Activated CD4-positive, alpha-beta T cell treated with anti-CD3 and anti-CD28 coated beads for 1 hour (primary cell): ENCODE results near the gene SPRN.
"Not testable (repeated sequence)": the region's sequence is repeated elsewhere in the genome, so short reads cannot be mapped to it uniquely, and the experiment has no call there.

Experiments
- DNase-seq: peaks from one replicate; pipeline ENCODE4 v3.0.0-alpha.2; 2020

The SPRN gene

DNA sequence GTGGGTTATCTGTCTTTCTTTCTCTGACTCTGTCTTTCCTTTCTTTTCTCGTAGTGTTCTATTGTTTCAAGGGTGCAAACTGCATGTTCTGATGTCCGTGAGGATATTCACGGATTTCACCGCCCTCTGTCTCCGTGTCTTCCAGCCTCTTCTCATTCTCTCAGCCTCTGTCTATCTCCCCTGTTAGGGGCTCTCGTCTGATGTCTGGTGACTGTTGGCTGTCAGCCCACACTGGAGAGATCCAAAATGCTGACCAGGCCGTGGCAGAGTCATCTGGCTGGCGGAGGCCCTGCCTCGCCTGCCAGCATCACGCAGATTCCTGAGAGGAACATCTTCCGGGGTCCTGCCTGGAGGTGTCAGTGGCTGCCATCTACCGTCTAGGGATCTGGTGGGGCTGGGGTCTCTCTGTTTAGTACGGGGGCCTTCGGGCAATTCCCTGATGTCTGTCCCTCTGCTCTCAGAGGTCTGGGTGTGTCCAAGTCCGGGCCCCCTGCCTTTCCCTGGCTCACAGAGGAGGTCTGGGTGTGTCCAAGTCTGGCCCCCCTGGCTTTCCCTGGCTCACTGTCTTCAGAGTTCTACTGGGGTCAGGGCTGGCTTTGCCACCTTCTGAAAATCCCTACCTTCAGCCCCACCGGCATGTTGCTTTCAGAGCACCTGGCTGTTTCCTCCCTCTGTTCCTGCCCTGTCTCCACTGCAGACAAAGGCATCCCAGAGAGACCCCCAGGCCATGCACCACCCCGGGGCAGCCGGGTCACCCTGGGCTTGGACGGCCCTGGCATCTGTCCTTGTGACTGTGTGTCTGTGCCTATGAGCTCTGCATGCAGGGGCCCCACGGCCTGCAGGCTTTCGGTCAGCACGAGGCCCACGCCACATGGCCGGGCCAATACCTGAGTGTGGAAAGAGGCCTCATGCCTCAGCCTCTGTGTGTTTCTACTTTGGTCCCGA is 15.4 kb upstream of the SPRN start:
- peak; percentile 6 for DNase-seq

DNA sequence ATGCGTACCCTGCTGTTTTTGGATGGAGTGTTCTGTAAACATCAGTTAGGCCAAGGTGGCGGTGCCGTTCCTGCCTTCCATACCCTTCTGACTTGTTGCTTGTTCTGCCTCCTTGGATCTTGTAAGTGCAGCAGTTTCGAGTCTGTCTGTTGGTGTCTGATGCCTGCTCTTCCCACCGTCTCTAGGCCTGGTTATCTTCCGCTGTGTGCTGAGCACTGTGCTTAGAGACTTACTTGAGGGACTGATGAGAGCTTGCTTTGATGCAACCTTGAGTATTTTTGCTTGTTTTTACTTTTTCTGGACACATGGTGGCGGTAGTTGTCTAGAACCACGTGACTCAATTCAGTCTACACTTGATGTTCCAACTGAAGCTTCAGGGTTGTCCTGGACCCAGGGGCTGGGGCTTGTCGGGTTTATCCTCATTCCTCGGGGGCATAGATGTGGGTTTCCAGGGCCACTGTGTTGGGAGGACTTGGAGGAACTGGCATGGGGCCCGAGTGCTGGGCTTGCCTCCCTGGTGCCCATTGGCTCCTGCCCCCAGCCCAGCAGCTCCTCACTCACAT is 14.4 kb upstream of the SPRN start:
- no peak for DNase-seq

DNA sequence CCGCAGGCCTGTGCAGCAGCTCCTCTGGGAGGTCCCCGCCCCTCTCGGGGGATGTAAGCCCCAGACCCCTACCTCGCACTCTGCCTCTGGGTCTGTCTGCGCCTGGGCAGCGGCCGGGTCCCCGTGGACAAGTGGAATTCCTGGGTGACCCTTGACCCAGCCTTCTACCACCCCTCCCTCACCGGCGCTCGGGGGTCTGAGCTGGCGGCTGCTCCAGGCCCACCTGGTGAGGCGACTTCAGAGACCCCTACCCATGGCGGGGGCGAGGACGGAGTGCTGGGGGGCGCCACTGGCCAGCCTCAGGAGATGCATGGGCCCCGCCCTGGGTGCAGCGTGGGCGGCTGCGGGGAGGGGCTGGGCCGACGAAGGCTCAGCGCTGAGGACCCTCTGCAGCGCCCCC is 8.4 kb upstream of the SPRN start:
- DNase-seq, result not testable (repeated sequence)

DNA sequence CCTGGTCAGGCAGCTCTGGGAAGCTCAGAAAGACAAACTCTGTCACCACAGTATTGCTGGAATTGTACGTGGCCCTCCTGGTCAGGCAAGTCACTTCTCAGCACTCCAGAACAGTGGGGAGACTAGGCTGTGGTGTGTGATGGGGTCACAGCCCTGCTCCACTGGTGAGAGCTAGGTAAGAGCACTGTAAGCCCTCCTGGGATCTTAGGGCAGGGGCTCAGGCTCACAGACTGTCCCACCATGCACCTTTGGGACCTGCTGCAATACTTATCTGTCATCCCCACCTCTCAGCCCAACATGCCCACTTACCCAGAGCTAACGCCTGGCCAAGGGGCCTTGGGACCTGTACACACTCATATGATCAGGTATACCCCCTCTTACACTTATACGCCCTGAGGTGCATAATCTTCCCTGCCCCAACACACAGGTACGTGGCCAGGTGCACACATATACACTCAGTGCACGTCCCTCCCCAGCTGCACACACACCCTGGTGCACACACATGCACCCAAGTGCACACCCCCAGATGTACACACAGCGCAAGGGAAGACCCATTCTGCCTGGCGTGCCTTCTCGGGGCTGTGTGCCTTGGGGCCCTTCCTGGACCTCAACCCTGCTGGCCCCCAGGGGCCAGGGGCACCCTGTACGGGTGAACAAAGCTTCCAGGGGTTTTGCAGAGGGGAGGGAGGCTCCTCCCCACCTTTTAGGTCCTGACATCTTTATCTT is 7.6 kb upstream of the SPRN start:
- DNase-seq, result not testable (repeated sequence)

DNA sequence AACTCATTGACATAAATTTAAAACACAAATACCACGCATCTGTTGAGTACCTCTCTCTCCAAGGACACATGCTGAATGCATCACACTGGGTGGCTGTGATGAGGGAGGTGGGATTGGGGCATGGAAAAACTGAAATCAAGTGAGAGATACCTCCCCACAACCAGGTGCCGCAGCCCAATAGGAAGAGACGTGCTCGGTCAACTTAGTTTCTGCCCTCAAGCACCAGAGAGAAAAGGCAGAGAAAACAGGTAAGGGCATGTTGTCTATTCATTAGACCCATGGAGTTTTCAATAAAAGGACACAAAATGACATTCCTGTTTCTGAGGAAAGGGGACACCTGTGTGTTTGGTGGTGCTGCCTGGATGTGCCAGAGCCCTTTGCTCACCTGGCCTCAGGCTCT is 5.1 kb upstream of the SPRN start:
- not testable (repeated sequence) for DNase-seq

DNA sequence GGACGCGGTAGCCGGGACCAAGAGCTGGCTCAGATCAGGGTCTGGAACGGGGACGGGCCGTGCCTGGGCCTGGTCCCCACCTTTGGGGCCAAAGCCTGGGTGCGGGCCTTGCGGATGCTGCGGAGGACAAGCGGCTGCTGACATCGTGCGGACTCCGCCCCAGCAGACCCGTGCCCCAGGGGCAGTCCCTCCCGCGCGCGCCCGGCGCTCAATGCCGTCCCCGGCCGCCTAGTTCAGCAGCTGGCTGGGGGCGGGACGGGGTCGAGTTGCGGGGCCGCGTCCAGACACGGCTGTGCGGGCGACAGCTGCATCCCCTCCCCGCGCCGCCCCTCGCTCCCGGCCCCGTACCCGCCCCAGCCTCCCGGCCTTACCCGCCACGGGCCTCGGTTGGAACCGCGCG is 323 bp downstream of the SPRN start:
- not testable (repeated sequence) for DNase-seq

DNA sequence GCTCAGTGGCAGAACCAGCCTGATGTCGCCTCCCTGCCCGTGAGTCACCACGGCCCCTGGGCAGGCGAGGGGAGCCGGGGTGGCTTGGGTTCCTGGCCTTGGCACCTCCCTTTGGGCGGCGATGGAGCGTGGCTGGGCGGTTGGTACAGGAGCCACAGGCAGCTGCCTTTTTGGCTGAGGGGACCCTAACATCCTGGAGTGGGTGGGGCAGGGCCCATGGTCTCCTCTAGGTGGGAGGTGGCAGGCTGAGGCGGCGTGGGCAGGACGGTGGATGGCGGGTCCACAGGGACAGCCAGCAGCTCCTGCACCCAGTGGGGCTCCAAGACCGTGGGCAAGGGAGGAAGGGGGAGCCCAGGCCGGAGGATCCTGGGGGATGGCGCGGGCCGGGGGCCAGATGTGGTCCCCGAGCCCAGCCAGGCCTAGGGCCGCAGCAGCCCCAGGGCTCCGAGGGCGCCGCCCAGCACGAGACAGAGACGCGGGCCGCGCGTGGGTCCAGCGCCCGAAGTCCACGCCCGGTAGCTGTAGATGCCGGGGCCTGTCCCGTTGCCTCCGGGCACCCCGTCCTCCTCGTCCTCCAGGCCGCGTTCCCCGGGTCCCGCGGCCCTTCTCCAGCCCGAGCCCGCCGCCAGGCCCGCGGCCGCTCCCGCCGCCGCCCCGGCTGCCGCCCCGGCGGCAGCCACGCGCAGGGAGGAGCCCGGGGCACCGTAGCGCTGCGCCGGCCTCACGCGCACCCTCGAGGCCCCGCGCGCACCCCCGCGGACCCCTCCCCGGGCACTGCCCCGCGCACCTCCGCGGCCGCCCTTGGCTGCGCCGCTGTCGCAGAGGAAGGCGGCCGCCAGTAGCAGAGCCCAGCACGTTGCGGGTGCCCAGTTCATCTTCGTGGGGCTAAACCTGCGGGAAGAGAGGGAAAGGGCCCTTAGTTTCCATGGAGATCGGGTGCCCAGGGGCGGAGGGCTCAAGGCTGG is 1.3 kb downstream of the SPRN start:
- no peak for DNase-seq

DNA sequence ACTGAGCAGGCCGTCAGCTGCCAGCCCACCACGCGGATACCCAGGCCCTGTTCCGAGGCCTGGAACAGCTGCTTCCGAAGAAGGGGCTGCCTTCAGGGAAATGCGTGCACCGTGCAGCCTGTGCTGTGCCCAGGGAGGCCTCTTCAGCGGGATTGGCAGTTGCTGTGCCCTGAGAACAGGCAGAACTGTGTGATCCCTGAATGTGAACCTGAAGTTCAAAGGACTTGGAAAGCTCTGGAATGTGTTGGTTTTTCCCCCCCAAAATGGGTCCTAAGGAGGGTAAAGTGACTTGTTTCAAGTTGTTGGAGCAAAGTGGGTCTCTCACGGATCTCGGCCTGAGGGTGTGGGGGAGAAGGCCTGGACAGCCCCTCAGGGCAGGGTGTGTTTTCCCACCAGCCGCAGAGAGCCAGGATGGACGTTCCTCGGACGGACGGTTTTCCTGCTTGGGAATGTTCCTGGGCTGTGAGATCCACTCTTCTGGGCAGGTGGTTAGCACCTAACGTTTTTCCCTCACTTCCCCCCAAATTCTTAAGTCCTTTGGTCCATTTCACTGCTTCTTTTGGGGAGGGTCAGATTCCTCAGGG is 2.1 kb downstream of the SPRN start:
- no peak for DNase-seq

DNA sequence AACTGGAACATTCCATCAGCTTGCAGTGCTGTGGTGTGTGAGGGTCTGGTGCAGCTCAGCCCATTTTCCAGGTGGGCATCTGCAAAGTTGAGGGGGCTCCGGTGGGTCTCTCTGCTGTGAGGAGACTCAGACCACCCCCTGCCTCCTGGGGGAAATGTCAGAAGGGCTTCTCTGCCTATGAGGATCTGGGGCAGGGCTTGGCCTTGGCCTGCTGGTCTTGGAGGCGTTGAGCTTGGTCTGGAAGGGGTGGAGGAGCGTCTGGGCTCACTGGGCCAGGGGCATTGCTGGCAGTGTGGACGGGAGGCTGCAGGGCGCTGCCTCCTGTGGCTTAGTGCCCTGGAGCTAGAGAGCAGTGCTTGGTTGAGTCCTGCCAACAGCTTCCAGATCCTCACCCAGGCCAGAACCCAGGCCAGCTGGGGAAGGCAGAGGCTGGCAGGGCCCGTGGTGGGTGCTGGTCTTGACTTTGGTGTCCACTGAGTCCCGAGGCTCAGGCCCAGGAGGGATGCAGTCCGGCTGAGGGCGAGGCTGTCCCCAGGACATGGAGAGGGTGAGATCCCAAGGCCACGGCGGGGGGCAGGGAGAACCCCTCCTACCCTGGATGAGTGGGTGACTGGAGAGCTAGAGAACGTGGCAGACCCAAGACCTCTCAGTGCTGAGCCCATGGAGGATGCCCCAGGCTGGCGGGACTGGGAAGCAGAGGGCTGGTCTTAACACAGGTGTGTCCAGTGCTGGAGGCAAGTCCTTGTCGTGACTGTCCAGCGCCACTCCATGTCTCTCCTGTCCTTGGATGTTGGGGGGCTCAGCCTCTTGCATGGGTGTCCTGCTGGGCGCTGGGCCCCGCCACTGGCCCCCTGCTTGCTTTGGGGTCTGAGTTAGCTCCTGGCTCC is 2.8 kb downstream of the SPRN start:
- no peak for DNase-seq

DNA sequence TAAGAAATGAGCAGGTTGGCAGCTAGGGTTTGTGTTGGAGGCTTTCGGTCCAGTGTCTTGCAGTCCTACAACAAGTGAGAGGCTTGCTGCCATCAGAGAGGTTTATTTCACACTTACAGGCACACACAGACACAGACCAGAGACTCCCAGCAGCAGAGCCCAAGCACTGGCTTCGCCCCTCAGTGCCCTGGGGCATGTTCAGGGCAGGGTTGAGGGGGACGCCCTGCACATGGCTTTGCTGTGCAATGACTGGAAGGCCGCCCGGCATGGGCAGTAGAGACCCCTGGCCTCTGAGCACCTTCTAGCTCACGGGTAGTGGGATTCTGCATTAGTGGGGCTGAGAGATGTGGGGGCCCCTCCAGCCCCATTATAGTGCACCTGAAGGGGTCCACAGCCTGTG is 3.8 kb downstream of the SPRN start:
- no peak for DNase-seq

DNA sequence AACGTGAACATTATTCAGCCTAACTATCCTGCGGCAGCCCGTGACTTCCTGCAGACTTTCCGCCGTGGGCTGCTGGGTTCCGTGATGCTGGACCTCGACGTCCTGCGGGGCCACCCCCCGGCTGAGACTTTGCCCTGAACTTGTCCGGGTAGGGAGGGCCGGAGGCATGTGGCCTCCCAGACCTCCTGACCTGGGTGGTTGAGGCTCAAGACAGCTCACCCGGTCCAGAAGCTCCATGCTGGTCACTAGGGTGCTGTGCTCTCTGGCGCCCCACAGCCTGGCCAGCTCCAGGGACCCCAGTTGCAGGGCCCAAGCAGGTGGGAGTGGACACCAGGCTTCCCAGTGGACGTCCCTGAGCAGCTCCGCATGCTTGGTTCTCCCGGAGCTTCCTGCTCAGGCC is 4.4 kb downstream of the SPRN start:
- DNase-seq, result no peak

DNA sequence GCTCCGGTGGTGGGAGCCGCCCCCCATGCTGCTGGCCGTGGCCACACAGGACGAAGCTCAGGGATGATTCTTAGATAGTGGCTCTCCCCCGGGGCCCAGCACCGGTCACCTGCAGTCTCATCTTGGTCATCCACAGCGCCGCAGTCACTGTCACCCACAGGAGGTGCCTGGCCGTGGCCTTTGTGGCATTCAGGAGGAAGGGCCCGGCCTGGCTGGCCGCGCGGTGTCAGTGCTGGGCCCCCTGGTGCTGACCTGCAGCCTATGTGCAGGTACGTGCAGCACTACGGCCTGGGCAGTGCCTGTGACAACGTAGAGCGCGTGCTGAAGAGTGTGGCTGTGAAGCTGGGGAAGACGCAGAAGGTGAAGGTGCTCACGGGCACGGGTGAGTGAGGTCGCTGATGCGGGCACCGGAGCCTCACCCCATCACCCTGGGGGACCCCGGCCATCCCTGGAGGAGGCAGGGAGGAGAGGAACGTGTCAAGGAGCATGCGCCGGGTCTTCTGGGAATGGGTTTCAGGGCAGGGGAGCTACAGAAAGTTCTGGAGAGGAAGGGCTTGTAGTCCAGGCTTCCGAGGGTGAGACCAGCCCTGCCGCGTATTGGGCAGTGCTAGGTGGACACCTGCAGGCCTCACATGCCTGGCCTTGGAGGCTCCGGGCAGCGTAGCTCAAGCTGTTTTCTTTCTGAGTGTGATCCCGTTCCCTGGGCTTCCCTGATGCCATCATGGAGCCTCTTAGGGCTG is 5.0 kb downstream of the SPRN start:
- no peak for DNase-seq

DNA sequence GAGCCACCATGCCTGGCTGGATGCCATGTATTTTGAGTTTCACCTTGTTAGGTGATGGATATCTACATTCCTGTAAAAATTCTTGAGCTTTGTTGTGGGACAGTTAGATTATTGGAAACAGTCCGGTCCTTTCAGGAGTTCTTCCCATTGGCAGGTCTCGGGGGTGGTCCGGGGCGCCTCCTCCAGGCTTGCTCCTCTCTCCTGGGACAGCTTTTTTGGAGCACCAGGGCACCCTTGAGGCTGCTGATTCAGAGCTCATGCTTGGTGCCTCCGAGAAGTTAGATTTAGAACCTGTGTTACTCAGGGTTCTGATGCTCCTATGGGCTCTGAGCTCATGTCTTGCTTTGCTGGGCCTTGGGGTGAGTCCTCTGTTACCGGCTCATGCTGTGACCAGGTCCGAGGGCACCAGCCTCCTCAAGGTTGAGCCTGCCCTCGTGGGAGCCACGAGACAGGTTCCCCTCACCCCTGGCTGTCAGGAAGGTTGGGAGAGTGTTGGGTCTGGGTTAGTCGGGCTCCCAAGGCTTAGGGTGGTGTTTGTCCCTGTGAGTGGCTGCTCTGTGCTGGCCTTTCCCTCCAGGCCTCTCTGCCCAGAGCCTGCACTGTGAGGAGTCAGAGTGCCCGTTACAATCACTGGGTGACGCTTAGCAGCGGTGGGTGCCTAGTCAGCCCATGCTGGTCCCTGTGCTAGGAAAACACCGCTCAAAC is 6.0 kb downstream of the SPRN start:
- no peak for DNase-seq

DNA sequence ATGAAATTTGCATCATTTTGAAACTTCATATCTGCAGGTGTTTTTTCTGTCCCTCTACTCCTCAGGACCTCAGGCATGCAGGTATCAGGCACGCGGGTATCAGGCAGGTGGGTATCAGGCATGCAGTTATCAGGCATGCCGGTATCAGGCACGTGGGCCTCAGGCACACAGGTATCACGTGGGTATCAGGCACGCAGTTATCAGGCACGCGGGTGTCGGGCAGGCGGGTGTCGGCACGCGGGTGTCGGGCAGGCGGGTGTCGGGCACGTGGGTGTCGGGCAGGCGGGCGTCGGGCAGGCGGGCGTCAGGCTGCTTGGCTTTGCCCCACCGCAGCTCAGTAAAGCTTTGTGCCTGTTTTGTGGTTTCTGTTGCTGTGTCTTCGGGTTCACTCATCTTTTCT is 8.7 kb downstream of the SPRN start:
- DNase-seq, result no peak

DNA sequence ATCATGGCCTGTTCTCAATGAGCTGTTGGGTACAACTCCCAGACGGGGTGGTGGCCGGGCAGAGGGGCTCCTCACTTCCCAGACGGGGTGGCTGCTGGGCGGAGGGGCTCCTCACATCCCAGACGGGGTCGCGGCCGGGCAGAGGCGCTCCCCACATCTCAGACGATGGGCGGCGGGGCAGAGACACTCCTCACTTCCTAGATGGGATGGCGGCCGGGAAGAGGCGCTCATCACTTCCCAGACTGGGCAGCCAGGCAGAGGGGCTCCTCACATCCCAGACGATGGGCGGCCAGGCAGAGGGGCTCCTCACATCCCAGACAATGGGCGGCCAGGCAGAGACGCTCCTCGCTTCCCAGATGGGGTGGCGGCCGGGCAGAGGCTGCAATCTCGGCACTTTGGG is 10.0 kb downstream of the SPRN start:
- DNase-seq, result not testable (repeated sequence)

DNA sequence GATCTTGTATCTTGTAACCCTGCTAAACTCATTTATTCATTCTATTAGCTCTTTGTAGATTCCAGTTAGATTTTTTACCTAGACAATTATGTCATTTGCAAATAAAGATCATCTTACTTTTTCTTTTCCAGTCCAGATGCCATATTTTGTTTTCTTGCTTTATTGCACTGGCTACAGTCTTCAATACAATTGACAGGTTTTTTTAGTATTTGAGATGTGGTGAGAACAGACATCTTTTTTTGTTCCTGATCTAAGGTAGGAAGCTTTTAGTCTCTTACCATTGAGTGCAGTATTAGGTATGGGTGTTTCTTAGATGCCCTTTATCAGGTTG is 12.1 kb downstream of the SPRN start:
- no peak for DNase-seq

DNA sequence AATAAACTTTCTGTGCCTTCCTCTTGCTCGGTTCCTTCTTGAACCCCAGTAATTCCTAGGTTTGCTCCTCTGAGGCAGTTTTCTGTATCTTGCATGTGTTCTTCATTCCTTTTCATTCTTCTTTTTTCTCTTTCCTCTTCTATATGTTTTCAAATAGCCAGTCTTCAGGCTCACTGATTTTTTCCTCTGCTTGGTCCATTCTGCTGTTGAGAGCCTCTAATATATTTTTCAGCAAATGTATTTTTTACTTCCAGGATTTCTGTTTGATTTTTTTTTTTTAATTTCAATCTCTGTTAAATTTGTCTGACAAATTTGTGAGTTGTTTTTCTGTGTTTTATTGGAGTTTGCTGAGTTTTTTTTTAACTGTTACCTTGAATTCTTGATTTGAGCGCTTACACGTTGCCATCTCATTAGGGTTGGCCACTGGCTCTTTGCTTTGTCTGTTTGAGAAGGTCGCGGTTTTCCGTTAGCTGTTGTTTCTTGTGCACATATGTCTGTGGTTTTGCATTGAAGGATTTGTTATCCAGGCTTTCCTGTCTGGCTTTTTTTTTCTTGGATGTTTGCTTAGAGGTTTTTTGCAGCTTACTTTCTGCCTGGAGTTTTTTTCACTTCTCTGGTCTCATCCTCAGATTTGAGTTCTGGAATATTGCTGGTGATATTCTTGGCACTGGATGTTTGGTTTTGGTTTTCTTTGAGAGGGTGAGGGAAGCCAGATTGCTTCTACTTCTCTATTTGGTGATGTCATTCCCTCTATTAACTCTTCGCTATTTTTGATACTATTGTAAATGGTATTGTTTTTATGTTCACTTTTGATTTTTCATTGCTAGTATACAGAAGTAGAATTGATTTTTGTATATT is 12.7 kb downstream of the SPRN start:
- no peak for DNase-seq

DNA sequence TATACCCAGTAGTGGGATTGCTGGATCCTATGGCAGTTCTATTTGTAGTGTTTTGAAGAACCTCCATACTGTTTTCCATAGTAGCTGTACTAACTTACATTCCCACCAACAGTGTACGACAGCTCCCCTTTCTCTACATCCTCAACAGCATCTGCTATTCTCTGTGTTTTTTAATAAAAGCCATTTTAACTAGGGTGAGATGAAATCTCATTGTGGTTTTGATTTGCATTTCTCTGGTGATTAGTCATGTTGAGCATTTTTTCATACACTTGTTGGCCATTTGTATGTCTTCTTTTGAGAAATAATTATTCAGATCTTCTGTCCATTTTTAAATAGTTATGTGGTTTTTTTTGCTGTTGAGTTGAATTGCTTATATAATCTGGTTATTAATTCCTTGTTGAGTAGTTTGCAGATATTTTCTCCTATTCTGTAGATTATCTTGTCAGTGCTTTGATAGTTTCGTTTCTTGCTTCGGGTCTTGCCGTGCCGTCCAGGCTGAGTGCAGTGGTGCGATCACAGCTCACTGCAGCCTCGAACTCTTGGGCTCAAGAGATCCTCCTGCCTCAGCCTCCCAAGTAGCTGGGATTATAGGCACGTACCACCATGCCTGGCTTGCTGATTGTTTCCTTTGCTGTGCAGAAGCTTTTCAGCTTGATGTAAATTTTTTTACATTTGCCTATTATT is 18.4 kb downstream of the SPRN start:
- no peak for DNase-seq
